ENCODE measurements around the gene SPATA3.
A peak's percentile ranks its signal among the peaks of the same experiment; 100 is the strongest.

The SPATA3 gene

DNA sequence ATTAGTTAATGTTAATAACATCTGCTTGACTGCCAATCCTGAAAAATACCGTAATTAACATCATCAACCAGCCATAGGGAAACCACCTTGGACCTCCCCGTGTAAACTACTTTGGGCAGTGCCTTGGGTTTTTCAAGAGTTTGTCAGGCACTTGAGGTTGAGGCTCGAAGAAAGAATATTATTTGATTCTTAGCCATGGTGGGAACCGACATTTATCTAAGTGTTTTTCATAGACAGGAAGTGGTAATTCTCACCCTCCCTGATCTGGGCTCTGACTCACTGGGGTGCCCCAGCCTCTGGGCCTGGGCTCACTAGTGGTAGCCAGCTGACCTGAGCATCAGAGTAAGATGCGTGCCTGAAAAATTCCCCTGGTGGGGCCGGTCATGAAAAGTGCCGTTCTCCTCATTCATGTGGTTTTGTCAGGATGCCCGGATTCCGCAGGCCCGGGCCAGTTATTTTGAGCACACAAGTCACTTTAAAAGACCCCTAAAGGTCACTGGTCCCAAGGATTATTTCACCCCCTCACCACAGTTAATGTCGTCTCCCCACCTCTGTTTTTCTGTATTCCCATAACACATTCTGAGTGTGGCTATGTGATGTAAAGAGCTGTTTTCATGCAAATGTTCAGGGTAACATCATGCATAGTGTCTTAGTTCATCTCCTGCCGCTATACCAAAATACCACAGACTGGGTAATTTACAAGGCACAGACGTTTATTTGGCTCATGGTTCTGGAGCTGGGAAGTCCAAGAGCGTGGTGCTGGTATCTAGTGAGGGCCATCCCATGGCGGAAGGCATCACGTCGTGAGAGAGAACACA, 21.6 kb upstream of the SPATA3 start:
- Histone ChIP-seq H3K9me2 (replicated peaks; ENCODE audit: control insufficient read depth, low read length) (no peaks in the 10 kb centered on the region), H3K4me1 (ENCODE audit: control insufficient read depth, low read length) (peaks cover 10% of the 10 kb centered on the region), H3K4me2 (ENCODE audit: low read length) (peak overlapping the region; percentile 11), H4K20me1 (ENCODE audit: control insufficient read depth, insufficient read depth, low read depth, low read length) (no peaks in the 10 kb centered on the region), H3F3A (ENCODE audit: control insufficient read depth, insufficient read depth) (no peaks in the 10 kb centered on the region), H3K9me3 (ENCODE audit: control insufficient read depth, insufficient read depth, low read length) (no peaks in the 10 kb centered on the region), H3K4me3 (ENCODE audit: low read length) (no peak overlapping the region), H3K36me3 (ENCODE audit: control insufficient read depth, low read length) (no peaks in the 10 kb centered on the region), H3K27me3 (ENCODE audit: control insufficient read depth, low read length) (peaks cover 33% of the 10 kb centered on the region), H3K27ac (ENCODE audit: low read depth, low read length) (no peak overlapping the region), H3K79me2 (ENCODE audit: control insufficient read depth, low read length) (no peaks in the 10 kb centered on the region)
- TF ChIP-seq, protein P1, sequence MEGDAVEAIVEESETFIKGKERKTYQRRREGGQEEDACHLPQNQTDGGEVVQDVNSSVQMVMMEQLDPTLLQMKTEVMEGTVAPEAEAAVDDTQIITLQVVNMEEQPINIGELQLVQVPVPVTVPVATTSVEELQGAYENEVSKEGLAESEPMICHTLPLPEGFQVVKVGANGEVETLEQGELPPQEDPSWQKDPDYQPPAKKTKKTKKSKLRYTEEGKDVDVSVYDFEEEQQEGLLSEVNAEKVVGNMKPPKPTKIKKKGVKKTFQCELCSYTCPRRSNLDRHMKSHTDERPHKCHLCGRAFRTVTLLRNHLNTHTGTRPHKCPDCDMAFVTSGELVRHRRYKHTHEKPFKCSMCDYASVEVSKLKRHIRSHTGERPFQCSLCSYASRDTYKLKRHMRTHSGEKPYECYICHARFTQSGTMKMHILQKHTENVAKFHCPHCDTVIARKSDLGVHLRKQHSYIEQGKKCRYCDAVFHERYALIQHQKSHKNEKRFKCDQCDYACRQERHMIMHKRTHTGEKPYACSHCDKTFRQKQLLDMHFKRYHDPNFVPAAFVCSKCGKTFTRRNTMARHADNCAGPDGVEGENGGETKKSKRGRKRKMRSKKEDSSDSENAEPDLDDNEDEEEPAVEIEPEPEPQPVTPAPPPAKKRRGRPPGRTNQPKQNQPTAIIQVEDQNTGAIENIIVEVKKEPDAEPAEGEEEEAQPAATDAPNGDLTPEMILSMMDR (IDR thresholded peaks at IDR 0.05; ENCODE audit: low read depth, low read length, poor library complexity, severe bottlenecking): no peak
- no peak for TF ChIP-seq EZH2phosphoT487 (IDR thresholded peaks at IDR 0.05; ENCODE audit: borderline replicate concordance, low read length)

DNA sequence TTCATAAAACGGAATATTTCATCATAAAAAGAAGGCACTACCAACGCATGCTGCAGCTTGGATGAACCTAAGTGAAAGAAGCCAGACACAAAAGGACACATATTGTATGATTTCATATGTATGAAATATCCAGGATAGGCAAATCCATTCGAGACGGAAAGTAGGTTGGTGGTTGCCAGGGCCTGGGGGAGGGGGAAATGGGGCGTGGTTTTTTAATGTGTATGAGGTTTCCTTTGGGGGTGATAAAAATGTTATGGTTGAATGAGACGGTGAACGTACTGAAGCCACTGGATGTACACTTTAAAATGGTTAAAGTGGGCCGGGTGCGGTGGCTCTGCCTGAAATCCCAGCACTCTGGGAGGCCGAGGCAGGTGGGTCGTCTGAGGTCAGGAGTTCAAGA, 20.0 kb upstream of the SPATA3 start:
- no peak for TF ChIP-seq EZH2phosphoT487 (IDR thresholded peaks at IDR 0.05; ENCODE audit: borderline replicate concordance, low read length)
- TF ChIP-seq, protein P1 (IDR thresholded peaks at IDR 0.05; ENCODE audit: low read depth, low read length, poor library complexity, severe bottlenecking): no peak
- H3K36me3 ChIP-seq (ENCODE audit: control insufficient read depth, low read length): no peaks in the 10 kb centered on the region
- H4K20me1 ChIP-seq (ENCODE audit: control insufficient read depth, insufficient read depth, low read depth, low read length): no peaks in the 10 kb centered on the region
- H3F3A ChIP-seq (ENCODE audit: control insufficient read depth, insufficient read depth): no peaks in the 10 kb centered on the region
- no peak overlapping the region for H3K4me3 ChIP-seq (ENCODE audit: low read length)
- peaks cover 10% of the 10 kb centered on the region for H3K4me1 ChIP-seq (ENCODE audit: control insufficient read depth, low read length)
- no peaks in the 10 kb centered on the region for H3K79me2 ChIP-seq (ENCODE audit: control insufficient read depth, low read length)
- H3K27ac ChIP-seq (ENCODE audit: low read depth, low read length): no peak overlapping the region
- no peaks in the 10 kb centered on the region for H3K9me3 ChIP-seq (ENCODE audit: control insufficient read depth, insufficient read depth, low read length)
- H3K4me2 ChIP-seq (ENCODE audit: low read length): no peak overlapping the region
- H3K9me2 ChIP-seq (replicated peaks; ENCODE audit: control insufficient read depth, low read length): no peaks in the 10 kb centered on the region
- H3K27me3 ChIP-seq (ENCODE audit: control insufficient read depth, low read length): peaks cover 36% of the 10 kb centered on the region

DNA sequence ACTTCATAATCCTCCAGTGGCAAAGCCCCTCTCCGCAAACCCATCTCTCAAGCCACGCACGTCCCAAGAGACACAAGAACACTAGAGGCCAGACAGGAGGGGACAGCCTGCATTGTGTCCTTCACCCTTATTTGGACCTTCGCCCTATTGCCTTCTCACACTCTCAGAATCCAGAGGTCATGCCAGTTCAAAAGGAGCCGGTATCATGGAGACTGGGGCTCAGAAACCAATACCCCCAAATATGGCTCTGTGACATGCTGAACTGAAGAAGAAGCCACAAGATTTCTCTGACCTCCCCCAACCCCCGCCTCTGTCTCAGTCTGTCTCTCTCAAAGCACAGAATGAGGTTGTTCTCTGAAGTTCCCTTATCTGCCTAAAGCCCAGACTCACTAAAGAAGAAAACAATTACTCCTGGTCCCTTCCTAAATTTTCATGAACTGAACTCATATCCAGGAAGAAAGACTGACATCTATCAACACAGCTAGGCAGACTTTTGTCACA, 19.2 kb upstream of the SPATA3 start:
- Histone ChIP-seq H4K20me1 (ENCODE audit: control insufficient read depth, insufficient read depth, low read depth, low read length) (no peaks in the 10 kb centered on the region), H3K36me3 (ENCODE audit: control insufficient read depth, low read length) (no peaks in the 10 kb centered on the region), H3K4me3 (ENCODE audit: low read length) (no peak overlapping the region), H3K4me2 (ENCODE audit: low read length) (no peak overlapping the region), H3K27ac (ENCODE audit: low read depth, low read length) (no peak overlapping the region), H3K9me3 (ENCODE audit: control insufficient read depth, insufficient read depth, low read length) (no peaks in the 10 kb centered on the region), H3K9me2 (replicated peaks; ENCODE audit: control insufficient read depth, low read length) (no peaks in the 10 kb centered on the region), H3K27me3 (ENCODE audit: control insufficient read depth, low read length) (peaks cover 36% of the 10 kb centered on the region), H3K79me2 (ENCODE audit: control insufficient read depth, low read length) (no peaks in the 10 kb centered on the region), H3F3A (ENCODE audit: control insufficient read depth, insufficient read depth) (no peaks in the 10 kb centered on the region), H3K4me1 (ENCODE audit: control insufficient read depth, low read length) (peaks cover 10% of the 10 kb centered on the region)
- TF ChIP-seq, protein P1 (IDR thresholded peaks at IDR 0.05; ENCODE audit: low read depth, low read length, poor library complexity, severe bottlenecking): no peak
- TF ChIP-seq EZH2phosphoT487 (IDR thresholded peaks at IDR 0.05; ENCODE audit: borderline replicate concordance, low read length): no peak

All from DOHH2 (cell line).